GM12865 (cell line): ENCODE measurements around the gene IFNA1.

Experiments
- DNase-seq: peaks from one replicate; pipeline ENCODE4 v3.0.0; 2010; ENCODE audit warnings: low read depth
- H3K4me3 ChIP-seq: 2 replicates; pipeline ENCODE4 v1.5.1; 2011; ENCODE audit warnings: mild to moderate bottlenecking, low read depth, low read length, control low read depth
- TF ChIP-seq, protein P1 (sequence below): IDR thresholded peaks from 2 replicates; pipeline ENCODE4 v1.5.1; 2011; ENCODE audit warnings: low read length, control low read depth, low read depth, inconsistent platforms; ENCODE audit not compliant: insufficient read depth; ENCODE audit errors: missing control alignments

Gene IFNA1

DNA sequence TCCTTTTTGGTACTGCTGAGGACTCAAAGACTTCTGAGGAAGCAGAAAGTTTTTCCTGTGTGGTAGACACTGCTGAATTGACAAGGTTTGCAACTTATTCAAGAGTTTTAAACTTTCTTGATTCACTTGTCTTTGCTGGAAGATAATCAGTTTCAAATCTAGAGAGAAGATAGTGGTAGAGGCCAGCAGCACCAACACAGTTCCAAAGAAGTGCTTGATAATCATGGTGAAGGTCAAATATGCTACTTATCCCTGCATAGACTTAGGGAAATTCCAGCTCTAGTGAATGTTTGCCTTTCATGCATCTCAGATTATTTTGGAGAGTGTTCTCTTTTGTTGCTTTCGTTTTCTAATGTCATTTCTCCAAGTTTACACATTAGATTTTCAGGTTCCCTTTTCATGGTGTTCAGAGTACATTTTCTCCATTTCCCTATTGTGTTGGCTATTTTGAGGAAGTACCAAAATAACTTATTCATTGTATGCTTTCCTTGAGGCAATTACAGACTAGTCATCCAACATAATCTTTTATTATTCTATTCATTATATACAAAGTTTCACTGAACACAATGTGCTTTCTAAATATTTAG, 41.3 kb downstream of the IFNA1 start:
- DNase-seq, result no peak
- H3K4me3 ChIP-seq, result no peak overlapping the region
- TF ChIP-seq, protein P1, sequence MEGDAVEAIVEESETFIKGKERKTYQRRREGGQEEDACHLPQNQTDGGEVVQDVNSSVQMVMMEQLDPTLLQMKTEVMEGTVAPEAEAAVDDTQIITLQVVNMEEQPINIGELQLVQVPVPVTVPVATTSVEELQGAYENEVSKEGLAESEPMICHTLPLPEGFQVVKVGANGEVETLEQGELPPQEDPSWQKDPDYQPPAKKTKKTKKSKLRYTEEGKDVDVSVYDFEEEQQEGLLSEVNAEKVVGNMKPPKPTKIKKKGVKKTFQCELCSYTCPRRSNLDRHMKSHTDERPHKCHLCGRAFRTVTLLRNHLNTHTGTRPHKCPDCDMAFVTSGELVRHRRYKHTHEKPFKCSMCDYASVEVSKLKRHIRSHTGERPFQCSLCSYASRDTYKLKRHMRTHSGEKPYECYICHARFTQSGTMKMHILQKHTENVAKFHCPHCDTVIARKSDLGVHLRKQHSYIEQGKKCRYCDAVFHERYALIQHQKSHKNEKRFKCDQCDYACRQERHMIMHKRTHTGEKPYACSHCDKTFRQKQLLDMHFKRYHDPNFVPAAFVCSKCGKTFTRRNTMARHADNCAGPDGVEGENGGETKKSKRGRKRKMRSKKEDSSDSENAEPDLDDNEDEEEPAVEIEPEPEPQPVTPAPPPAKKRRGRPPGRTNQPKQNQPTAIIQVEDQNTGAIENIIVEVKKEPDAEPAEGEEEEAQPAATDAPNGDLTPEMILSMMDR, result no peak

DNA sequence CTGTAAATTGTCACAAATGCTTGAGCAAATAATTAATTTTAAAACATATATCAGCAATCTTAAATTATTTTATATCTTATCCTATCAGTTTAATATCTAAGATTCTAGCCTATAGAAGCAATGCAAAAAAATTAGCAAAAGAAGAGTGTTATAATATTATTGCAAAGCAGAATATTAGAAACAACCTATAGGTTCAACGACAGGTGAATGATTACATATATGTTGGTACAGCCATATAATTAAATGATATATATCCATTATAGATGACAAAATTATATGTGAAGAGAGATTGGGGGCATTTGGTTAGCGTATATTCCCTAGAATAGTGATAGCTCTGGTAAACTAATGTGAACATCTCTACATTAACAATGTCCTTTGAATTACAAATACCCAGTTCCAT, 42.0 kb downstream of the IFNA1 start, which contains the start of gene IFNE:
TSS of gene IFNE (minus strand) at position 101 of the 400 bp plus-strand sequence. CDS start 619 bp downstream, outside the sequence.
- no peak for DNase-seq
- TF ChIP-seq, protein P1, result no peak
- H3K4me3 ChIP-seq, result no peak within 1 kb of the TSS
